Measurements from ENCODE around the gene FMN2. TPM values are rescaled to one million over a fixed set of nuclear protein-coding genes. Genes with fewer than 3 reads are reported as not detected.

The FMN2 gene
- total RNA-seq, 1 donor, result 34.5 TPM

DNA sequence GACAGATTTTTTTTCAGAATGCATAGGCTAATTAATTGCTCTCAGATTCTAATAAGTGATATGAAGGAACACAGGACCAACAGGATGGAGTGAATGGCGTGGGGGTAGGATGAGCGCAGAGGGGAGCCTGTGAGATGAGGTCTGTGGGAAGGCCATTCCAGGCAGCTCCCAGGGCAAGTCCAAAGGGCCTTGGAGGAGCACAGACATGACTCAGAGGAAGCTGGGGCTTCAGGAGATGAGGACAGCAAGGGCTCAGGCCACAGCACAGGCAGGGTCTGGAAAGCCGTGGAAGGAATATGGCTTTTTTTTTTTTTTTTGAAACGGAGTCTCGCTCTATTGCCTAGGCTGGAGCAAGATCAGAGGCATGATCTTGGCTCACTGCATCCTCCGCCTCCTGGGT, 35.1 kb downstream of the FMN2 start:
- TF ChIP-seq, protein P1, sequence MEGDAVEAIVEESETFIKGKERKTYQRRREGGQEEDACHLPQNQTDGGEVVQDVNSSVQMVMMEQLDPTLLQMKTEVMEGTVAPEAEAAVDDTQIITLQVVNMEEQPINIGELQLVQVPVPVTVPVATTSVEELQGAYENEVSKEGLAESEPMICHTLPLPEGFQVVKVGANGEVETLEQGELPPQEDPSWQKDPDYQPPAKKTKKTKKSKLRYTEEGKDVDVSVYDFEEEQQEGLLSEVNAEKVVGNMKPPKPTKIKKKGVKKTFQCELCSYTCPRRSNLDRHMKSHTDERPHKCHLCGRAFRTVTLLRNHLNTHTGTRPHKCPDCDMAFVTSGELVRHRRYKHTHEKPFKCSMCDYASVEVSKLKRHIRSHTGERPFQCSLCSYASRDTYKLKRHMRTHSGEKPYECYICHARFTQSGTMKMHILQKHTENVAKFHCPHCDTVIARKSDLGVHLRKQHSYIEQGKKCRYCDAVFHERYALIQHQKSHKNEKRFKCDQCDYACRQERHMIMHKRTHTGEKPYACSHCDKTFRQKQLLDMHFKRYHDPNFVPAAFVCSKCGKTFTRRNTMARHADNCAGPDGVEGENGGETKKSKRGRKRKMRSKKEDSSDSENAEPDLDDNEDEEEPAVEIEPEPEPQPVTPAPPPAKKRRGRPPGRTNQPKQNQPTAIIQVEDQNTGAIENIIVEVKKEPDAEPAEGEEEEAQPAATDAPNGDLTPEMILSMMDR (IDR thresholded peaks at IDR 0.05; ENCODE audit: insufficient read depth, low read length), result no peak
- no peak for DNase-seq (ENCODE audit: low read depth)
- no peak overlapping the region for H3K4me3 ChIP-seq (ENCODE audit: low read depth, low read length)

DNA sequence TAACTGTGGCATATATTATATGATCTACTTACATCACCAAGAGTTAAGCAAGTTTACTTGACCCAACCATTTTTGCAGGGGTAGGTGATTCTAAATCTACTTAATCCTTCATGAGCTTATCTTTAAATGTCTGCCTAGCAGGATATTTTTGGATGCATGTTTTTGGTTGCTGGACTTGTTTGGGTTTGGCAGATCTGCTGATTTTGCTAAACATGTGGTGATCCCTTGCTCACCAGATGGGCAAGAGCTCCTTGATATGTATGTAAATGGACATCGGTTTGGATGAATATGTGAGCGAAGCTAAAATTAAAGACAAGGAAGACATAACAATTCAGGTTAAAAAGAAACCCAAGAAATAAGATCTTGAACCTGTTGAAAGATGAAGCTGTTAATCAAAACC, 36.7 kb downstream of the FMN2 start:
- no peak overlapping the region for H3K4me3 ChIP-seq (ENCODE audit: low read depth, low read length)
- no peak for DNase-seq (ENCODE audit: low read depth)
- TF ChIP-seq, protein P1 (IDR thresholded peaks at IDR 0.05; ENCODE audit: insufficient read depth, low read length), result no peak

DNA sequence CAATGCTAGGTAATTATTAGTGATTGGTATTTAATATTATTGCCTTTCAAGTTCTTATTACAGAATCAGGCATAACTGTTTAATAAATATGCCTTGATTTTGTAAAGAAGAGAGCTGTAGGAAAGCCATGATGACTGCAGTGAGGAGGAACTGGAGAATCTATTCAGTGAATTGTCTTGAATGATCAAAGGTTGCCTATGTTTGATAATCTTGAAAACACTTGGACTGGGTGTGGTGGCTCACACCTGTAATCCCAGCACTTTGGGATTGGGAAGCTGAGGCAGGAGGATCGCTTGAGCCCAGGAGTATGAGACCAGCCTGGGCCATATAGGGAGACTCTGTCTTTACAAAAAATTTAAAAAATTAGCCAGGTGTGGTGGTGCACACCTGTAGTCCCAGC, 42.4 kb downstream of the FMN2 start:
- TF ChIP-seq, protein P1 (IDR thresholded peaks at IDR 0.05; ENCODE audit: insufficient read depth, low read length), result no peak
- DNase-seq (ENCODE audit: low read depth), result no peak
- H3K4me3 ChIP-seq (ENCODE audit: low read depth, low read length), result no peak overlapping the region

DNA sequence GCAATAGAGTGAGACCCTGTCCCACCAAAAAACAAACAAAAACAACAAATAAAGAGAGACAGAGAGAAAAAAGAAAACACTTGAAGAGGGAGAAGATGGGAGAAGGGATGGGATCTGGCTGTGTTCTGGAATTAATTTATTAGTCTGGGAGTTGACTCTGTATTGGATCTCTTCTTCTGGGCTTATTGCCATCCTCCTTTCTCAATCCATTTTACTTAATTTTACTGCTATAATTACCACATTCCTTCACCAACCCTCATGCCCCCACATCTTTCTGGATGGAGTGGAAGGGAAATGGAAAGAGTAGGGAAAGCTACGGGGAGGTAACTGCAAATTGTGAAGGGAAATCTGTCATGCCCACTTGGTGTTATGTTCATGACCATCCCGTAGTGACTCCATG, 42.9 kb downstream of the FMN2 start:
- TF ChIP-seq, protein P1 (IDR thresholded peaks at IDR 0.05; ENCODE audit: insufficient read depth, low read length), result no peak
- DNase-seq (ENCODE audit: low read depth), result no peak
- no peak overlapping the region for H3K4me3 ChIP-seq (ENCODE audit: low read depth, low read length)

DNA sequence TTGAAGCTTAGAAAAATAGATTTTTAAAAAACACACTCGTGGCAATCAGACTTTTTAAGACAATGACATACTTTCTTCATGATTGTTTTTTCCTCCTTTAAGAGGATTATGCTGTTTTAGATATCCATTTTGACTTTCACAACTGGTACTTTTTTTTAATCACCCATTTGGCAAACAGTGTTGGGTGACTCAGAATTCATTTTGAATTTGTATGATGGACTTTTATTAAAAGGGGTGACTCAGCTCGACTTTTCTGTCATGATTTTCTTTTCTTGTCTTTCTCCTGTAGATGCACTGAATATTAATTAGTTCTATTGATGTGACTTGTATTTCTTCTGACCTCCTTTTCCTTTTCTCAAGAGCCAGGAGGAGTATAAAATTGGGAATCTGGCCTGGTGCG, 44.7 kb downstream of the FMN2 start:
- TF ChIP-seq, protein P1 (IDR thresholded peaks at IDR 0.05; ENCODE audit: insufficient read depth, low read length), result no peak
- H3K4me3 ChIP-seq (ENCODE audit: low read depth, low read length), result no peak overlapping the region
- DNase-seq (ENCODE audit: low read depth), result peak; percentile 35

DNA sequence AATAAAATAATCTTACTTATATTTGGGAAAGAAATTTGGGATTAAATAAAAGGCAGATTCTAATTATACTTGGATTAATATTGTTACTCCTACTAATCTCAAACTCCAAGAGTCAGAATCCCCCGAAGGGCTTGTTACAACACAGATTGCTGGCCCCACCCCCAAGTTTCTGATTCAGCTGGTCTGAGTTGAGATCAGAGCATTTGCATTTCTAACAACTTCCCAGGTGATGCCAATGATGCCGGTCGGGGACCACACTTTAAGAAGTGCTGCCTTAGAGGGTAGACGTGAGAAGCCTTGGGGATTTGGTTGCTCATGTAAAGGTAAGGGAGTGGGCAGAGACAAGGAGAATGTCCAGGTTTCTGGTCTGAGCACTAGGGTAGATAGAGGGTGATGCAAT, 47.2 kb downstream of the FMN2 start:
- TF ChIP-seq, protein P1 (IDR thresholded peaks at IDR 0.05; ENCODE audit: insufficient read depth, low read length), result no peak
- DNase-seq (ENCODE audit: low read depth), result no peak
- no peak overlapping the region for H3K4me3 ChIP-seq (ENCODE audit: low read depth, low read length)

DNA sequence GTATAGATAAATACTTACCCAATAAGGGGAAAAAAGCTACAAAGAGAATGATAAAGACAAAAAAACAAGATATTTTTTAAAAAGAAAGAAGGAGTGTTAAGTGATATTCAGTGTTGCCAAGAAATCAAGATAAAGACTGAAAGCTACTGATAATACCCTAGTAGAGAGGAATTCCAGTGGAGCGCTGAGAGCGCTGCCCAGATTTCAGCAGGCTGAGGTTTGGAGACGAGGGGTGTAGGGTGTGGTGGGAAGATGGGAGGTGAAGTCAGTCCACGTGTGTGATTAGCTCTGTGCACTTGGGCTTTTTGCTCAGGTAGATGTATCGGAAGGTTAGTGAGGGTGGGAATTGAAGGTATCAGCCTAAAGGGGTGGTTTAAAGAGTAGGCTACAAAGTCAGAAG, 47.8 kb downstream of the FMN2 start:
- TF ChIP-seq, protein P1 (IDR thresholded peaks at IDR 0.05; ENCODE audit: insufficient read depth, low read length), result no peak
- peak; percentile 20 for DNase-seq (ENCODE audit: low read depth)
- no peak overlapping the region for H3K4me3 ChIP-seq (ENCODE audit: low read depth, low read length)
